ENCODE measurements around the gene ATP10B. TPM values are rescaled to one million over a fixed set of nuclear protein-coding genes. Genes with fewer than 3 reads are reported as not detected.
"Not testable (repeated sequence)": the region's sequence is repeated elsewhere in the genome, so short reads cannot be mapped to it uniquely, and the experiment has no call there.

ATP10B gene
- total RNA-seq, 1 donor: not detected

GRCh38 chr5:160824301-160825001 lies 27.6 kb downstream of the ATP10B start:
- DNase-seq (ENCODE audit: low read depth): no peak
- TF ChIP-seq, protein P1, sequence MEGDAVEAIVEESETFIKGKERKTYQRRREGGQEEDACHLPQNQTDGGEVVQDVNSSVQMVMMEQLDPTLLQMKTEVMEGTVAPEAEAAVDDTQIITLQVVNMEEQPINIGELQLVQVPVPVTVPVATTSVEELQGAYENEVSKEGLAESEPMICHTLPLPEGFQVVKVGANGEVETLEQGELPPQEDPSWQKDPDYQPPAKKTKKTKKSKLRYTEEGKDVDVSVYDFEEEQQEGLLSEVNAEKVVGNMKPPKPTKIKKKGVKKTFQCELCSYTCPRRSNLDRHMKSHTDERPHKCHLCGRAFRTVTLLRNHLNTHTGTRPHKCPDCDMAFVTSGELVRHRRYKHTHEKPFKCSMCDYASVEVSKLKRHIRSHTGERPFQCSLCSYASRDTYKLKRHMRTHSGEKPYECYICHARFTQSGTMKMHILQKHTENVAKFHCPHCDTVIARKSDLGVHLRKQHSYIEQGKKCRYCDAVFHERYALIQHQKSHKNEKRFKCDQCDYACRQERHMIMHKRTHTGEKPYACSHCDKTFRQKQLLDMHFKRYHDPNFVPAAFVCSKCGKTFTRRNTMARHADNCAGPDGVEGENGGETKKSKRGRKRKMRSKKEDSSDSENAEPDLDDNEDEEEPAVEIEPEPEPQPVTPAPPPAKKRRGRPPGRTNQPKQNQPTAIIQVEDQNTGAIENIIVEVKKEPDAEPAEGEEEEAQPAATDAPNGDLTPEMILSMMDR (IDR thresholded peaks at IDR 0.05; ENCODE audit: insufficient read depth, low read depth, low read length): no peak
- H3K4me3 ChIP-seq (ENCODE audit: low read depth, low read length): no peak overlapping the region

DNA sequence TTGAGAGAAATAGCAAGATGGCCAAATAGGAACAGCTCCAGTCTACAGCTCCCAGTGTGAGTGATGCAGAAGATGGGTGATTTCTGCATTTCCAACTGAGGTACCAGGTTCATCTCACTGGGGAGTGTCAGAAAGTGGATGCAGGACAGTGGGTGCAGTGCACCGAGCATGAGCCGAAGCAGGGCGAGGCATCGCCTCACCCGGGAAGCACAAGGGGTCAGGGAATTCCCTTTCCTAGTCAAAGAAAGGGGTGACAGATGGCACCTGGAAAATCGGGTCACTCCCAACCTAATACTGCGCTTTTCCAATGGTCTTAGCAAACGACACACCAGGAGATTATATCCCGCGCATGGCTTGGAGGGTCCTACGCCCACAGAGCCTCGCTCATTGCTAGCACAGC lies 39.0 kb downstream of the ATP10B start:
- DNase-seq (ENCODE audit: low read depth); H3K4me3 ChIP-seq (ENCODE audit: low read depth, low read length): not testable (repeated sequence)

GRCh38 chr5:160805376-160805775 lies 46.6 kb downstream of the ATP10B start:
- H3K4me3 ChIP-seq (ENCODE audit: low read depth, low read length): no peak overlapping the region
- TF ChIP-seq, protein P1 (IDR thresholded peaks at IDR 0.05; ENCODE audit: insufficient read depth, low read depth, low read length): no peak
- no peak for DNase-seq (ENCODE audit: low read depth)

GRCh38 chr5:160802592-160802991 lies 49.4 kb downstream of the ATP10B start:
- H3K4me3 ChIP-seq (ENCODE audit: low read depth, low read length): no peak overlapping the region
- no peak for DNase-seq (ENCODE audit: low read depth)
- TF ChIP-seq, protein P1 (IDR thresholded peaks at IDR 0.05; ENCODE audit: insufficient read depth, low read depth, low read length): no peak

- no peak for DNase-seq (ENCODE audit: low read depth)
Observed at GRCh38 chr5:160800375-160801275, 51.4 kb downstream of the ATP10B start.

GRCh38 chr5:160799184-160799583 lies 52.8 kb downstream of the ATP10B start:
- H3K4me3 ChIP-seq (ENCODE audit: low read depth, low read length): no peak overlapping the region
- no peak for DNase-seq (ENCODE audit: low read depth)
- TF ChIP-seq, protein P1 (IDR thresholded peaks at IDR 0.05; ENCODE audit: insufficient read depth, low read depth, low read length): no peak

More at GRCh38 chr5:160800375-160801275, 51.4 kb downstream of the ATP10B start:
- no peak overlapping the region for H3K4me3 ChIP-seq (ENCODE audit: low read depth, low read length)
- TF ChIP-seq, protein P1 (IDR thresholded peaks at IDR 0.05; ENCODE audit: insufficient read depth, low read depth, low read length): no peak

- TF ChIP-seq, protein P1 (IDR thresholded peaks at IDR 0.05; ENCODE audit: insufficient read depth, low read depth, low read length): no peak
- H3K4me3 ChIP-seq (ENCODE audit: low read depth, low read length): no peak overlapping the region
- no peak for DNase-seq (ENCODE audit: low read depth)
Observed at GRCh38 chr5:160797020-160797419, 55.0 kb downstream of the ATP10B start.
